Measurements from ENCODE around the gene GBE1. TPM values are rescaled to one million over a fixed set of nuclear protein-coding genes. Genes with fewer than 3 reads are reported as not detected.

The GBE1 gene
- total RNA-seq, 4 donors from 2014 or later: 22.2 to 27.8 (median 25.3) TPM

DNA sequence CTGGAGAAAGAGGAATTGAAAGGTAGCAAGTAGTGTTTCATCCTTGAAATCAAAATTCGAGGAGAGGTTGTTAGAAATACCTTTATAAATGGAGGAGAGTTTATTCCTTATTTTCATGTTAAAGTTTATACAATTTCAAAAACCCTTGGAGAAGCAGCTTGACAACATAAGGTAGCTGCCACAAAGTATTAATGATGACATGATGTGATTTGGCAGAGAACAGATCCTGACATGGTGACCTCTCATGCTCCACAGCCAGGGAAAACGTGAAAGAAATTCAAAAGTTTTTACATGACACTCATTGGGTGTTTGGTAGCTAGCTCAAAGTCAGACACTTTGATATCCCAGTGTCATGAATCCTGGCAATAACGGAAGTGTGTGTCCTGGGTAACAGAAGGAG, 320.8 kb downstream of the GBE1 start:
- 72% methylated on average over 3 of the region's 3 CpGs for WGBS
- Histone ChIP-seq H3K27me3 (no peaks in the 10 kb centered on the region), H3K27ac (replicated peaks in 1 of 4) (no peak overlapping the region), H3K9me3 (no peaks in the 10 kb centered on the region), H3K4me1 (peaks cover 0 to 19% (median 14%) of the 10 kb centered on the region in 4 donors), H3K36me3 (no peaks in the 10 kb centered on the region), H3K4me3 (no peak overlapping the region)
- TF ChIP-seq, protein P1, sequence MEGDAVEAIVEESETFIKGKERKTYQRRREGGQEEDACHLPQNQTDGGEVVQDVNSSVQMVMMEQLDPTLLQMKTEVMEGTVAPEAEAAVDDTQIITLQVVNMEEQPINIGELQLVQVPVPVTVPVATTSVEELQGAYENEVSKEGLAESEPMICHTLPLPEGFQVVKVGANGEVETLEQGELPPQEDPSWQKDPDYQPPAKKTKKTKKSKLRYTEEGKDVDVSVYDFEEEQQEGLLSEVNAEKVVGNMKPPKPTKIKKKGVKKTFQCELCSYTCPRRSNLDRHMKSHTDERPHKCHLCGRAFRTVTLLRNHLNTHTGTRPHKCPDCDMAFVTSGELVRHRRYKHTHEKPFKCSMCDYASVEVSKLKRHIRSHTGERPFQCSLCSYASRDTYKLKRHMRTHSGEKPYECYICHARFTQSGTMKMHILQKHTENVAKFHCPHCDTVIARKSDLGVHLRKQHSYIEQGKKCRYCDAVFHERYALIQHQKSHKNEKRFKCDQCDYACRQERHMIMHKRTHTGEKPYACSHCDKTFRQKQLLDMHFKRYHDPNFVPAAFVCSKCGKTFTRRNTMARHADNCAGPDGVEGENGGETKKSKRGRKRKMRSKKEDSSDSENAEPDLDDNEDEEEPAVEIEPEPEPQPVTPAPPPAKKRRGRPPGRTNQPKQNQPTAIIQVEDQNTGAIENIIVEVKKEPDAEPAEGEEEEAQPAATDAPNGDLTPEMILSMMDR (IDR thresholded peaks at IDR 0.05): no peak
- TF ChIP-seq EP300 (IDR thresholded peaks at IDR 0.05) (no peak), POLR2AphosphoS5 (IDR thresholded peaks at IDR 0.05) (no peak), POLR2A (IDR thresholded peaks at IDR 0.05; ENCODE audit: low read depth) (no peak)
- DNase-seq (ENCODE audit: extremely low spot score): no peak
- intact Hi-C loops (cut with DNase I): no loop called here

Small RNA genes lying within 50 kb of the gene (small RNA-seq; reads per million reads assigned to genes)
- gene AC017015.1 (0 reads per million in 3 donors), gene RNU2-28P (0 reads per million in 3 donors)
